Measurements from ENCODE around the gene DEAF1.
"Not testable (repeated sequence)": the region's sequence is repeated elsewhere in the genome, so short reads cannot be mapped to it uniquely, and the experiment has no call there.

Gene DEAF1

DNA sequence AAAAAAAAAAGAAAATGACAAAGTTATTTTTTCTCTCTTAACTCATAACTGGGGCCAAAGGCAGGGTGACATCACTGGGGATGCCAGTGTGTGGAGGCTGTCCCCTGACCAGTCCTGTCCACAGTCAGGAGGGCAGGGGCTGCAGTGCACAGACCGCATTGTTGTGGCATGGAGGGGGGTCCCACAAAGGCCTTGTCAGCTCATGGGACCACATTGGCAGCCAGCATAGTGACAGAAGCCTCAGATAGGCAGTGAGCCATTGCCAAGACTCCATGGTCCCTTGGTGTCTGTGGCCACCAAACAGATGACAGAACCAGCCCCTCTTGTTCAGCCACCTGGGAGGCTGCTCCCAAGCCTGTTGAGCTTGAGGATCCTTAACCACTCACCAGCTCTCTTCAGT is 4.7 kb upstream of the DEAF1 start:
- no peak for DNase-seq

DNA sequence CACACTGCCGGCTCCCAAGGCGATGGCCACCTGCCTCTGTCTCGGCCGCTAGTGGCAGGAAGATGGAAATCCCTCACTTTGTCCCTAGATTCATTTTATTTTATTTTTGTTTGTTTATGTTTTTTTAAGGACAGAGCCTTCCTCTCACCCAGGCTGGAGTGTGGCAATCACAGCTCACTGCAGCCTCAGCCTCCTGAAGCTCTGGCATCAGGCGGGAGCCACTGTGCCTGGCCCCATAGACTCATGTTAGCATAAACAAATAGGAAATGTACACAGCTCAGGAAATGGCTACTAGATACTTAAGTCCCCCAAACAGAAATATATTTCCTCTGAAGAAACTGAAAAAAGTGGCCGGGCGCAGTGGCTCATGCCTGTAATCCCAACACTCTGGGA is 4.1 kb upstream of the DEAF1 start:
- DNase-seq, result no peak

DNA sequence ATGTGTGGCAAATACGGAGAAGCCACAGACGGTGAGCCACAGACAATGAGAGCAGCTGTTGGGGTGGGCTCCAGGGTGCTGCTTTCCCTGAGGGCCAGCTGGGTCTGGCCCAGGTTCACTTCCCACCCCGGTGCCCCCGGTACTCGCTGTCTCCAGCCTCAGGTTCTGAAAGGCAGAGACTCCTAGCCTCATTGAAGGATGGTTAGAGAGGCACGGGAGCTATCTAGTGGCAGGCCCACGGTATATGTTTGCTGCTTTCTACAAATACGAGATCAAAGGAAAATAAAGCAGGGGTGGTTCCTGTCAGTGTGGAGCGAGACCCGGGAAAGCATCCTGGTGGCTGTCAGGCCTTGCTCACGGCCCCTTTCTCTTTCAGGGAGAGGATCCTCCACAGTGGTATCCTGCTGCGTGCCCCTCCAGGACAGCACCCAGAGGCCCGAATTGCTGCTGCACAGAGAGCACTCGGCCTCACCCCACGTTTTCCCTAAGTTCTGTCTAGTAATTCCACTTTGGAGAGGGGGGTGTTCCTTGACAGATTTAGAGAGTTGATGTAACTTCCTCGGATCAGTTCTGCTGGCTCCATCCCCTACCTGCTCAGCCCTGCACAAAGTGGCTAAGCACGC is 3.6 kb upstream of the DEAF1 start:
- no peak for DNase-seq

DNA sequence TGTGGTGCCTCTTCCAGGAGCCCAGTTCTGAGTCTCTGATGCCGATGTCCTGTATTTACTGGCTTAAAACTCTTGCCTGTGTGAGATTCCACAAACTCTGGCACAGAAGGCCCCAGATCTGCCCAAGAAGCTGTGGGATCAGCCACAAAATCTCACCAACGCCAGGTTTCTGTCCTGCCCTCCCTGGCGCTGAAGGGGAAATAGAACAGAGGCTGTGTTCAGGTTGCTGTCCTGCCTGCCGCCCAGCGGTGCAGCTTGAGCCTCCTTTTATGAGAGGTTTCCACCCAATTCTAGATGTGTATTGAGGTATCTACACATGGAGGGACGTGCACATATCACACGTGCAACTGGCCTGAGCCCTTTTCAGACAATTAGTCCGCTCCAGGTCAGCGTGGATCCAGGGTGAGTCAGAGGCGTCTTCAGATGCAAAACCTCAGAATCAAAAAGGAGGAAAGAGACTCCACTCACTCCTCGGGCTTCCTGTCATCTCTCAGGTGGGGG is 2.8 kb upstream of the DEAF1 start:
- no peak for DNase-seq

DNA sequence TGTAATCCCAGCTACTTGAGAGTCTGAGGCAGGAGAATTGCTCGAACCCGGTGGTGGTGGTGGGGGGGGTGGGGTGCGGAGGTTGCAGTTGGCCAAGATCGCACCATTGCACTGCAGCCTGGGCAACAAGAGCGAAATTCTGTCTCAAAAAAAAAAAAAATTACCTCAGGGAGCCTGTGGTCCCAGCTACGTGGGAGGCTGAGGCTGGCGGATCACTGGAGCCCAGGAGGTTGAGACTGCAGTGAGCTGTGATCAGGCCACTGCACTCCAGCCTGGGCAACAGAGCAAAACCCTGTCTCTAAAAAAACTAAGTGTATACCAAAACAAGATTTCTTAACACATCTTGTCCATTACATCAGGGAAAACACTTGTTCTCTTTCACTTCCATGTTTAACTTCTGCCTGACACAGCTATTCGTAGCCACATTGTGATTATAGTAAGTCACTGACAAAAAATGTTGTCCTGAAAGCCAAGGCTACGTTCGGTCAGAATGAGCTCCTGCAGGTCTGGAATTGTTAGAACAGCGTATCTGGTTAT is 2.0 kb upstream of the DEAF1 start:
- DNase-seq, result no peak

DNA sequence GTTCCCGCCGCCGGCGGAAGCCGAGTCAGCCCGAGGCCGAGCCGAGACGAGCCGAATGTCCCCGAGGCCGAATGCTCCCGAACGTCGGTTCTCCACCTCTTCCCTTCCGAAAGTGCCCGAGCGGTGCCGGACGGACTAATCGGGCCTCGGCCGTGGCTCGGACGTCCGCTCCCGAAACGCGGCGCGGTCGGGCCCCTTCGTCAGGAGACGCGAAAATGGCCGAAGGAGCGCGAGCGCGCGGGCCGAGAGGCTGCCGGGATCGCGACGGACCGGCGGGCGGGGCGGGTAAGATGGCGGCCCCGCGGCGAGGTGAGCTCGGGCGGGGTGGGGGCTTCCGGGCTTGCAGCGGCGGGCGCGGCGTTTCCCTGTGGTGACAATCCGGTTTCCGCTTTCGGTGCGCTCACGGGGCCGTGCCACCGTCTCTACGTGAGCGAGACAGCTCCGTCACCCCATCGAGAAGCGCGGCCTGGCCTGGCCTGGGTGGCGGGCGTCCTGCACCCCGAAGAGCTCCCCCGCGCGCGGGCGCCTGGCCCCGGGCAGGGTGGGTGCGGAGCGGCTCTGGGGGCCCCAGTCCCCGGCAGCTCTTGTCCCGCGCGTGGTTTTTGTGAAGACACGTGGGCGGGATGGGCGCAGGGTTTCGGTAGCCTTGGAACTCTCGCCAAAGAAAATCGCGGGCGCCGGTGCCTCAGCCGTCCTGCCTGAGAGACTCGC is 671 bp upstream of the DEAF1 start, which contains the start of gene TMEM80:
TMEM80 (plus strand) TSS at position 279 of the 711 bp plus-strand sequence; CDS start at position 291, 12 bp downstream.
- peak; percentile 97 to 98 for DNase-seq

DNA sequence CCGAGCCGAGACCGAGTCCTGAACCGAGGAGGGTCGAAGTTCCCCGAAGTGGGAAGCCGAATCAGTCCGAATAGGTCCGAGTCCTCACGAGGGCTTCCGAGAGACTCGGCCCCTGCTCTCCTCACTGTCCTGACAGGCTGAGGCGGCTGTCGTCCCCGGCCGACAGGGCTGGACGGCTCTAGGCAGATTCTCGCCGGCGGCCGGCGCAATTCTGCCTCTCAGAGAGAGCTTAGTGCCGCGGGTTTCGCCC is 191 bp upstream of the DEAF1 start:
- no peak for DNase-seq

DNA sequence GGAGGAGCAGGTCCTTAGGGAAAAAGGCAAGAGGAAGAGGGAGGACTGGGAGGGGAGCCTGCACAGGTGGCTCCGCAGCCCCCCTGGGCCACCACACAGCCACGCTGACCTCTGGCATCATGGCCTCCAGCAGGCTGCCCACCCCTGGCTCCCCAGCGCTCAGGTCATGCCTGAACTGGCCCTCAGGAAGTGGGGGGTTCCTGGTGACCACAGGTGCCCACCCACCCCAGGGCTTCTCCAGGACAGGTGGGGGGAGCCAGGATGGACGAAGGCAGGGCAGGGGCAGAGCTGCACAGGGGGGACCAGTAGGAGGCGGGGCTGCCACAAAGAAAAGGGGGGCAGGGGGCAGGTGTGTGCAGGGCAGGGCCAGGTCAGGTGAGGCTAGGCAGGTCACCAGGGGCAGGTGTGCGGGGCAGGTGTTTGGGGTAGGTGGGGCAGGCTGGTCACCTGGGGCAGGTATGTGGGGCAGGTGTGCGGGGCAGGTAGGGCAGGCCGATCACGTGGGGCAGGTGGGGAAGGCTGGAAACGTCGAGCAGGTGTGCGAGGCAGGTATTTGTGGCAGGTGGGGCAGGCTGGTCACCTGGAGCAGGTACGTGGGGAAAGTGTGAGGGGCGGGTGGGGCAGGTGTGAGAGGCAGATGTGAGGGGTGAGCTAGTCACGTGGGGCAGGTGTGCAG is 997 bp downstream of the DEAF1 start:
- DNase-seq, result peak in 1 of 2 experiments; percentile 65

DNA sequence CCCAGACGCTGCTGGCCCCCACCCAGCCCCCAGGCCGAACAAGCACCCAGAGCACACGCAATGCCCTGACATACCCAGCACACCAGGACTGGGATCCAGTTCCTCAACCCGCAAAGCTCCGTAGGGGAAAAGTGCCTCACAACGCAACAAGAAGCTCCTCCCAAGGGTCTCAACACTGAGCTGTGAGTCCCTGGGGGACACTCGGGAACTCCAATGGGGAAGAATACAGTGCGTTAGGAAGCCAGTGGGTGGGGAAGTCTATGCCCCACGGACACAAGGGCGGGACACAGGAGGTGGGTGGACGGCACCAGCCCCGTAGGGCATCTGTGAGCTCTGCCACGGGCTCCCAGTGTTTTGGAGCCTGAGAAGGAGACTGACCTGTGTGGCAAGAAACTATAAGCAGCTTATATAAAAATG is 1.6 kb downstream of the DEAF1 start:
- DNase-seq, result no peak

DNA sequence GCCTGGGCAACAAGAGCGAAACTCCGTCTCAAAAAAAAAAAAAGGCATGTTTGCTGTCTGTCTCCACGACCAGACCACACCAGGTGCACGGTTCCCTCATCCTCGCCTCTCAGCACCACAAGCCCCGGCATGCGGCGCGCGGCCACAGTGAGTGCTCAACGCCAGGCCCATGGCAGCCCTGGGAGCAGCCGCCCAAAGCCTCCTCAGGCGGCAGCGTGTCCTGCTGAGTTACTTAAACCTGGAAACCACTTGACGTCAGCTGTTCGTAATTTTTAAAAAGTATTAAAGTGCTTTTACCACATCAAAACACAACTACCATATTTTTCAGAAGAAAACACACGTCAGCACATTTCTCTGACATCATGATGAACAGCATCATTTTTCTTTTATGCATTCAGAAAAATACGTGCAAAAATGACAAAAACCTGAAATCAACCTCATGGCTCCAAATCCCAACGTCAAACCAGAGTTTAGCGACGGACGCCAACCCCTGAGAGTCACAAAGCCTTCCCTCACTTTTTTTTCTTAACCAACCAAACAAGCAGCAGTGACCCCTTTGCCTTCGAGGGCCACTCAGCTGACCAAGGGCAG is 2.1 kb downstream of the DEAF1 start:
- no peak for DNase-seq

DNA sequence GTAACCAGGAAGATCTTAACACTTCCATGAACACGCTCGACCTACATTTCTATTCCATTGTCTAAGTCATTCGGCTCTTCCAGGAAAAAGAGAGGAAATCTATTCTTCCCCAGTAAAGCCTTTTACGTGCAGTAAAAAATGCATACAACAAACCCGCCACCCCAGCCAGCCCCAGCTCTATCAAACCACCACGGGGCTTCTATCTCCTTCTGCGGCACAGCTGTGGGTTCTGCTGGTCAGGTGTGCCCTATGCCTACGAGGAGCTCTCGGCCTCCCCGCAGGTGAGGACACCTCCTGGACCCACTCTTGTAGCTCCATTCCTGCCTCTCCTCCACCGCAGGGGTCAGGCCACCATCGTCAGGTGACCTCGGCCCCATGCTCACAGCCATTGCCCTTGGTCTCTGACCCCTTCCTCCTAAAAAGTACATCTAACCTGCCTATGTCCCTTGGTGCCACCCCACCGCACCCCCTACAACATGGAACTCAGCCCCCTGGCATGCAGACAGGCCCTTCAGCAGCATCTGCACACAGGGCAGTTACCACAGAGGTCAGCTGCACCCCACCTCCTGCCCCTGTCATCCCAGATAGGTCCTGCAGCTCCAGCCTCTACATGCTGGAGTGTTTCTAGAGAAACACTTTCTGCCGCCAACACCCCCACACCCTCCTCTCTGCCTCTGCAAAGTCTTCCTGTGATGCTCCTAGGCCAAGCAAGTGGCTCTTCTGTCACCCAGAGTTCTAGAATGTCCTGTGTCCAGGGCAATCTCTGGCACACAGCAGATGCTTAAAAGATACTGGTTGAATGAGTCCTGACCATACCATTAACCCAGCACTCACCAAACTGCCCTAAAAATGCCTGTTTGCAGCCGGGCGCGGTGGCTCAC is 3.1 kb downstream of the DEAF1 start:
- no peak for DNase-seq

DNA sequence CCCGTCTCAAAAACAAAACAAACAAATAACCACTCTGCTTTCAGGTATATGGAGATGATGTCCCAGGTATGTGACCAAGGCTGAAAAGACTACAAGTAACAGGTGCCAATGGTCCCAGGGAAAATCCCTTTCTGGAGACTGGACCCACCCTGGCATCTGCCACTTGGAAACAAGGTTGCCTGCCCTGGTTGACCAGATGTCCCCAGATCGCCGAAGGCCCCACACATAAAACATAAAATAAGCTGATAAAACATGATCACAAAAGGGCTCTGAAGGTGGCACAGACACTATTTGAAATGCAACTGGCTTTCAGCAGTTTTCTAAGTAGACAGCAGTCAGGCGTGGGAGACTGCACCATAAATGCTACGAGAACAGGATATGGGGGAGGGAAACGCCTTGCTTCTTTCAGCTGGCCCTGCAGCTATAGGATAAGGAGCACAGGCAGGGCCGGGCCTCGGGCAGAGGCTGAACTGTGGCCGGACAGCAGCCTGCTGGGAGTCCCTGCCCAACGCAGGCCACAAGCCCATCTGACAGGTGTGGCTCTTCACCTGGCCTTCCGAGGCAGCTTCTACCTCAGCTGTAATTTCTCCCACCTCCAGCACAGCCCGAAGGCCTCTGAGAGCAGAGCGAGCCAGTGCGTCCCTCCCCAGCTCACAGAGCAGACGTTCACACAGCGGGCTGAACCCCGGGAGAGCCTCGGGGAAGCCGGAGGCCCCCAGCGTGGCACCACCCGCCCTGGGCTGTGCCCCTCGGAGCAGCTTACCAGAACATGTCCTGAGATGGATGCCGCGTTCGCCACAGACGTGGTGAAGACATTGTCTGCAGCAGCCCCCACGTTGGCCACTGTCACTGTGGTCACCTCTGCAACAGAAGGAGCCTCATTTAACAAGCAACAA is 4.0 kb downstream of the DEAF1 start:
- no peak for DNase-seq

DNA sequence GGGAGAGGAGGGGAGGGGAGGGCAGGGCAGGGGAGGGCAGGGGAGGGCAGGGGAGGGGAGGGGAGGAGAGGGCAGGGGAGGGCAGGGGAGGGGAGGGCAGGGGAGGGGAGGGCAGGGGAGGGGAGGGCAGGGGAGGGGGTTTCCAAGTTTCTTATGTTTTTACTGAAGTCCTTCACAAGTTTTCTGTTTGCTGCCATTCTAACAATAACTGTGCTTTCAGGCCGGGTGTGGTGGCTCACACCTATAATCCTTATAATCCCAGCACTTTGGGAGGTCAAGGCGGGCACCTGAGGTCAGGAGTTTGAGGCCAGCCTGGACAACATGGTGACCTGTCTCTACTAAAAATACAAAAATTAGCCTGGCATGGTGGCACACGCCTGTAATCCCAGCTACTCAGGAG is 4.8 kb downstream of the DEAF1 start:
- DNase-seq, result not testable (repeated sequence)

DNA sequence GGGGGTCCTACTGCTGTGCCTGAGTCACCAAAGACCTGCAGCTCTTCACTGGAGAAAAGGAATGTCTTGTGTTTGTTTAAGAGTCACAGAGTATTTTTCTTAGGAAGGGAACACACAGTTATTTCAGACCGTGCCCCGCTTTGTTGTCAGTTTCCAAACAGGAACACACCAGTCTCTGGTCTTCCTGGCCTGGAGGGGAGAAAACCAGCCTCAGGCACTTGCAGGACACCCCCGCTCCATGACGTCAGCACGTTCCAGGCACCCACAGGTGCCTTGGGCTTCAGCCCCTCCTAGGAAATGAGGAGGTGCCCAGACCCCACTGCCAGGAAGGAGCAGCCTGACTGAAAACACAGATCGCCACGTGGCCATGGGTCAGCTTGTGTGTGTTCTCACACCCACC is 5.4 kb downstream of the DEAF1 start:
- no peak for DNase-seq

DNA sequence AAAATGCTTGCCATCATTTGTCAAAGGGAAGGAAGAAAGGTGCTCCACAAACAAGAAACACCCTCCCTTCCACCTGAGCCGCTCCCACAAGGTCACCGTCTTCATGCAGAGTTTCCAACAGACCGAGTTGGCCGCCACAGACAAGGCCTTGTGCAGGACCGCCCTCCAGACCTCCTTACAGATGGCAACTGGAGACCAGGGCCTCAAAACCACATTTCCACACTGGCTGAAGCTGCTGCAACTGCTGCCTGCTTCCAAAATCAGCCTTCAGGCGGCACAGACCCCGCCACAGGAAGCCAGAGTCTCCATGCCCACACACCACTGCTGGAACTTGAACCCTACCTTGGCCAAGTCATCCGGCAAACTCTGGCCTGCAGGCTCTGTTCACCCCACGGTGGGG is 6.3 kb downstream of the DEAF1 start:
- no peak for DNase-seq

DNA sequence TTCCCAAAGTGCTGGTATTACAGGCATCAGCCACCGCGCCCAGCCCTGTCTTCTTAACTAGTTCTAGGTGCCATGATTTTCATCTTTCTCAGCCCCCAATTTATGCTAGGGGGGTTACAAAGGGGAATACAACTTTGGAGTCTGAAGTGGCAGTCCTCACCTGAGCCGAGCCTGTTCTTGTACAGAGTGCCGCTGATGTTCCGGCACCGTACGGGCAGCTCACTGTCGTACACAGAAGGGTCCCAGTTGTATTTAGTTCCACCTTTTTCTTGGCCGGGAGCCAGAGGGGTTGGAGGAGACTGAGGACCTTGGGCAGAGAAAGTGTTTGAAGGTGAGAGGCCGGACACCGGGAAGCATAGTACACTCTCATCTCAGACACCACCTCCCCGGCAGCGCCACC is 7.3 kb downstream of the DEAF1 start:
- no peak for DNase-seq

DNA sequence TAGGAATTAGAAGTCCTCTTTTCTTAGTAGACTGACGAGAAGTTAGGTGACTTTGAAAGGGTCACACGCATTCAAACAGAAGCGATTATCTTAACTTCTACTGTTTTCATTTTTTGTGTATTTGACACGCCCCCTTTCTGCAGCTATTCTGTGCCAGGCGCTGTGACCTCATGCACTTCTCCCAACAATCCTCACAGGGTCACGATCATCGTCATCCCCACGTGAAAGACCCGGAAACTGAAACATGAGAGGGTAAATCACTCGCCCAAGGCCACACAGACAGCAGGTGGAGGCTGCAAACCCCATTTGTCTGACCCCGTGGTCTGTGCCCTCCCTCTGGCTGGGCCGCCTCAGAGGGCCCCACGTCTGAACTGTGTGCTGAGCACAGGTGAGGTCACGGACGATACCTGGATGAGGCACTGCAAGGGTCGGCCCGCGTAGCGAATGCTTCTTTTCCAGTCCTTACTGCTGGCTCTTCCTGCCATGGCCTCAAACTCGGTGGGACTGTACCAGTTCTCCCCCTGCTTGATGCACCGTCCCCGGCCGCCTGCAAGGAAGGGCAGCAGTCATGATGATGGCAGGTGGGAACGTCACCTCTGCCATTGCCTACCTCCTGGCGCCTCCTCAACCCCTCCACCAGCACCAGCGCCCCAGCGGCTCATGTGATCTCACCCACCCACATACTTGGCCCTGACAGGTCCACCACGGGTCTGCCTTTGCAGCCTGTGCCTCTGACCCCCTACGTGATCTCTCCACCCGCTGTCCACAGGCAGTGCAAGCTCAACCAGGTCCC is 8.4 kb downstream of the DEAF1 start:
- DNase-seq, result no peak

DNA sequence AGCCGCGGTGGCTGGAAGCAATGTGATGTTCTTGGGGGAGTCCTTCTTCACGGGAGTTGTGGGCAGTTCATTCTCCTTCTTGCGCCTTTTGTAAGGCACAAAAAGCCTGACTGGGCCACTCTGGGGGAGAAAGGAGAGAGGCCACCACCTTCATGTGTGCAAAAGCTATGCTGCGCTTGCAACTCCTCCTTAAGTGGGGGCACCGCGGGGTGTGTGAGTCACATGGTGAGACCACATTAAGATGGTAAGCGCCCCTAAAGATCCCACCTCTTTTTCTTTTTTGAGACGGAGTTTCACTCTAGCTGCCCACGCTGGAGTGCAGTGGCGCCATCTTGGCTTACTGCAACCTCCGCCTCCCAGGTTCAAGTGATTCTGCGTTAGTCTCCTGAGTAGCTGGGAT is 14.1 kb downstream of the DEAF1 start:
- no peak for DNase-seq

DNA sequence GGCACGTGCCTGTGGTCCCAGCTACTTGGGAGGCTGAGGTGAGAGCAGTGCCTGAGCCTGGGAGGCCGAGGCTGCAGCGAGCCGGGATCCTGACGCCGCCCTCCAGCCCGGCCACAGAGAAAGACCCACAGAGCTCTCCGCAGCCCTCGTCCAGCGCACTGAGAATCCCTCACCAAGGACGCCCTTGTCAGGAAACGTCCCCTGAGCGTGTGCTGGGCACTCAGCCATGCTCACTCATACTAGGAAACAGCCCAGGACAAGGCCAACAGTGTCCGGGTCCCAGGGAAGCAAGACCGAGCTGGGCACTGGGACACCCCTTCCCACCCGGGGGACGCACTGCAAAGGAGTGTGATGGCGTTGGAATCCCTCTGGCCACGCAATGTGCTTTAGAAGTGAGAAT is 14.5 kb downstream of the DEAF1 start:
- no peak for DNase-seq
